HEK293 (cell line): ENCODE measurements around the gene HOXA6.
A peak's percentile ranks its signal among the peaks of the same experiment; 100 is the strongest.

Experiments used
- CTCF ChIA-PET: fragments of 350-600 bp; formaldehyde crosslinking; extraction: SDS; loops from one replicate; lab custom pipeline; 2021; ENCODE audit warnings: antibody characterized with exemption; lab: Yijun Ruan, JAX
- POLR2A ChIA-PET: fragments of 300-600 bp; formaldehyde crosslinking; extraction: SDS; loops from one replicate; lab custom pipeline; 2020; ENCODE audit warnings: antibody characterized with exemption, inconsistent platforms; lab: Yijun Ruan, JAX
- H3K27ac ChIP-seq: fragments of 200-500 bp; sonication (Bioruptor generic); 2 replicates; pipeline ENCODE4 v1.5.1; 2014; ENCODE audit warnings: low read depth, low read length, control low read depth, inconsistent platforms; ENCODE audit errors: extremely low read depth
- H3K36me3 ChIP-seq, 2 experiments: fragments of 200-500 bp in 1 of 2; sonication (Bioruptor generic) in 1 of 2; 1 replicate in 1 of 2; 2 replicates in 1 of 2; pipeline ENCODE4 v1.5.1; 2014 to 2017; ENCODE audit warnings: inconsistent platforms in 2 of 2, low read length in 2 of 2; ENCODE audit not compliant: control insufficient read depth in 2 of 2, insufficient read depth in 1 of 2
- H3K4me1 ChIP-seq: fragments of 200-500 bp; sonication (Bioruptor generic); 2 replicates; pipeline ENCODE4 v1.5.1; 2014; ENCODE audit warnings: mild to moderate bottlenecking, low read length, inconsistent platforms; ENCODE audit not compliant: control insufficient read depth, insufficient read depth
- H3K4me3 ChIP-seq: 2 replicates; pipeline ENCODE4 v1.5.1; 2011; ENCODE audit warnings: low read depth, mild to moderate bottlenecking, control low read depth, low read length, moderate library complexity
- H3K9me3 ChIP-seq: fragments of 200-500 bp; sonication (Bioruptor generic); 2 replicates; pipeline ENCODE4 v1.5.1; 2014; ENCODE audit warnings: low read depth, low read length, inconsistent platforms; ENCODE audit not compliant: control insufficient read depth, insufficient read depth
- FEZF1 ChIP-seq: fragments of 450-650 bp; formaldehyde crosslinking; IDR thresholded peaks from 2 replicates; pipeline ENCODE4 v1.5.1; 2016; ENCODE audit warnings: missing biosample characterization, missing genetic modification characterization
- HOXD13 ChIP-seq: sonication (generic); formaldehyde crosslinking; IDR thresholded peaks from 2 replicates; pipeline ENCODE4 v1.8.0; 2022; ENCODE audit warnings: missing genetic modification reagents, borderline replicate concordance
- KLF1 ChIP-seq: fragments of 450-650 bp; formaldehyde crosslinking; IDR thresholded peaks from 2 replicates; pipeline ENCODE4 v1.5.1; 2016; ENCODE audit warnings: missing biosample characterization, missing genetic modification characterization
- MZF1 ChIP-seq: fragments of 450-650 bp; formaldehyde crosslinking; IDR thresholded peaks from 2 replicates; pipeline ENCODE4 v1.5.1; 2017; ENCODE audit warnings: missing biosample characterization, missing genetic modification characterization, borderline replicate concordance
- REPIN1 ChIP-seq: fragments of 450-650 bp; formaldehyde crosslinking; IDR thresholded peaks from 2 replicates; pipeline ENCODE4 v1.5.1; 2017; ENCODE audit warnings: missing biosample characterization, missing genetic modification characterization, low read depth
- SCRT1 ChIP-seq: fragments of 450-650 bp; formaldehyde crosslinking; IDR thresholded peaks from 2 replicates; pipeline ENCODE4 v1.5.1; 2016; ENCODE audit warnings: missing biosample characterization, missing genetic modification characterization, borderline replicate concordance
- YY2 ChIP-seq: fragments of 450-650 bp; formaldehyde crosslinking; IDR thresholded peaks from 2 replicates; pipeline ENCODE4 v1.5.1; 2016; ENCODE audit warnings: missing biosample characterization, missing genetic modification characterization
- ZBTB1 ChIP-seq: fragments of 450-650 bp; formaldehyde crosslinking; IDR thresholded peaks from 2 replicates; pipeline ENCODE4 v1.5.1; 2016; ENCODE audit warnings: missing biosample characterization, missing genetic modification characterization
- ZBTB48 ChIP-seq: fragments of 450-650 bp; formaldehyde crosslinking; IDR thresholded peaks from 2 replicates; pipeline ENCODE4 v1.5.1; 2016; ENCODE audit warnings: missing biosample characterization, missing genetic modification characterization
- ZBTB8A ChIP-seq: fragments of 450-650 bp; formaldehyde crosslinking; IDR thresholded peaks from 2 replicates; pipeline ENCODE4 v1.5.1; 2016; ENCODE audit warnings: missing biosample characterization, missing genetic modification characterization
- ZFHX2 ChIP-seq: fragments of 450-650 bp; formaldehyde crosslinking; conservative IDR thresholded peaks from 2 replicates; pipeline ENCODE4 v1.5.1; 2016; ENCODE audit warnings: missing biosample characterization, missing genetic modification characterization
- ZFP3 ChIP-seq: fragments of 450-650 bp; formaldehyde crosslinking; IDR thresholded peaks from 2 replicates; pipeline ENCODE4 v1.5.1; 2016; ENCODE audit warnings: low read depth, missing biosample characterization, missing genetic modification characterization
- ZNF132 ChIP-seq: fragments of 450-650 bp; formaldehyde crosslinking; IDR thresholded peaks from 2 replicates; pipeline ENCODE4 v1.5.1; 2017; ENCODE audit warnings: missing biosample characterization, missing genetic modification characterization, borderline replicate concordance
- ZNF169 ChIP-seq: fragments of 450-650 bp; formaldehyde crosslinking; IDR thresholded peaks from 2 replicates; pipeline ENCODE4 v1.5.1; 2016; ENCODE audit warnings: missing biosample characterization, missing genetic modification characterization
- ZNF175 ChIP-seq: fragments of 450-650 bp; formaldehyde crosslinking; IDR thresholded peaks from 2 replicates; pipeline ENCODE4 v1.5.1; 2016; ENCODE audit warnings: missing biosample characterization, missing genetic modification characterization
- ZNF2 ChIP-seq: fragments of 450-650 bp; formaldehyde crosslinking; IDR thresholded peaks from 2 replicates; pipeline ENCODE4 v1.5.1; 2016; ENCODE audit warnings: missing biosample characterization, missing genetic modification characterization
- ZNF23 ChIP-seq: fragments of 450-650 bp; formaldehyde crosslinking; IDR thresholded peaks from 2 replicates; pipeline ENCODE4 v1.5.1; 2016; ENCODE audit warnings: missing biosample characterization, missing genetic modification characterization, borderline replicate concordance
- ZNF24 ChIP-seq: fragments of 450-650 bp; formaldehyde crosslinking; IDR thresholded peaks from 2 replicates; pipeline ENCODE4 v1.5.1; 2016; ENCODE audit warnings: missing biosample characterization, missing genetic modification characterization
- ZNF248 ChIP-seq: fragments of 450-650 bp; formaldehyde crosslinking; IDR thresholded peaks from 2 replicates; pipeline ENCODE4 v1.5.1; 2017; ENCODE audit warnings: missing biosample characterization, missing genetic modification characterization
- ZNF354C ChIP-seq: fragments of 450-650 bp; formaldehyde crosslinking; IDR thresholded peaks from 2 replicates; pipeline ENCODE4 v1.5.1; 2016; ENCODE audit warnings: missing biosample characterization, missing genetic modification characterization, low read depth, borderline replicate concordance
- ZNF366 ChIP-seq: fragments of 450-650 bp; formaldehyde crosslinking; conservative IDR thresholded peaks from 2 replicates; pipeline ENCODE4 v1.5.1; 2016; ENCODE audit warnings: missing biosample characterization, missing genetic modification characterization
- ZNF37A ChIP-seq: fragments of 450-650 bp; IDR thresholded peaks from 2 replicates; pipeline ENCODE4 v1.5.1; 2018; ENCODE audit warnings: missing biosample characterization, missing genetic modification characterization
- ZNF404 ChIP-seq: fragments of 450-650 bp; formaldehyde crosslinking; IDR thresholded peaks from 2 replicates; pipeline ENCODE4 v1.5.1; 2017; ENCODE audit warnings: missing biosample characterization, missing genetic modification characterization
- ZNF433 ChIP-seq: fragments of 450-650 bp; formaldehyde crosslinking; IDR thresholded peaks from 2 replicates; pipeline ENCODE4 v1.5.1; 2016; ENCODE audit warnings: missing biosample characterization, missing genetic modification characterization, low read depth
- ZNF48 ChIP-seq: fragments of 450-650 bp; formaldehyde crosslinking; IDR thresholded peaks from 2 replicates; pipeline ENCODE4 v1.5.1; 2016; ENCODE audit warnings: missing biosample characterization, missing genetic modification characterization
- ZNF549 ChIP-seq: fragments of 450-650 bp; IDR thresholded peaks from 2 replicates; pipeline ENCODE4 v1.5.1; 2018; ENCODE audit warnings: missing biosample characterization, missing genetic modification characterization, mild to moderate bottlenecking, inconsistent platforms, moderate library complexity
- ZNF658 ChIP-seq: fragments of 450-650 bp; formaldehyde crosslinking; IDR thresholded peaks from 2 replicates; pipeline ENCODE4; 2016; ENCODE audit warnings: missing biosample characterization, missing genetic modification characterization
- ZNF747 ChIP-seq: fragments of 450-650 bp; formaldehyde crosslinking; IDR thresholded peaks from 2 replicates; pipeline ENCODE4 v1.5.1; 2016; ENCODE audit warnings: missing biosample characterization, missing genetic modification characterization
- ZNF768 ChIP-seq: fragments of 450-650 bp; formaldehyde crosslinking; IDR thresholded peaks from 2 replicates; pipeline ENCODE4 v1.5.1; 2018; ENCODE audit warnings: missing biosample characterization, mild to moderate bottlenecking, missing genetic modification characterization
- ZNF776 ChIP-seq: fragments of 450-650 bp; formaldehyde crosslinking; IDR thresholded peaks from 2 replicates; pipeline ENCODE4 v1.5.0; 2017; ENCODE audit warnings: missing biosample characterization, missing genetic modification characterization, borderline replicate concordance
- ZNF777 ChIP-seq: fragments of 450-650 bp; formaldehyde crosslinking; IDR thresholded peaks from 2 replicates; pipeline ENCODE4 v1.5.1; 2017; ENCODE audit warnings: missing biosample characterization, missing genetic modification characterization, borderline replicate concordance
- ZXDB ChIP-seq: fragments of 450-650 bp; formaldehyde crosslinking; IDR thresholded peaks from 2 replicates; pipeline ENCODE4 v1.5.1; 2016; ENCODE audit warnings: missing biosample characterization, missing genetic modification characterization
- TF ChIP-seq, protein P1 (sequence below): fragments of 450-650 bp; formaldehyde crosslinking; conservative IDR thresholded peaks from 2 replicates; pipeline ENCODE4 v1.5.1; 2016; ENCODE audit warnings: low read depth, missing biosample characterization, missing genetic modification characterization
- TF ChIP-seq, protein P2 (sequence below): IDR thresholded peaks from 2 replicates; pipeline ENCODE4 v1.6.1; 2011; ENCODE audit warnings: mild to moderate bottlenecking, low read depth, low read length, borderline replicate concordance

Gene HOXA6

GRCh38 chr7:27110186-27111031 is 37.2 kb downstream of the HOXA6 start:
- peak overlapping the region; percentile 99 for H3K27ac ChIP-seq
- ChIA-PET CTCF (interaction anchor here (0.7 to 1.9 kb wide), 7 partner anchors 10 to 256 kb away, joined by 3 to 6 read pairs (median 4); partner anchors contain the start of genes HOXA4 and HOXA5), POLR2A (interaction anchor here (0.7 to 3.2 kb wide), 8 partner anchors 10 to 246 kb away, joined by 3 to 31 read pairs (median 4); partner anchors contain the start of genes HOXA1, HOXA4 and SKAP2)
- H3K9me3 ChIP-seq = no peaks in the 10 kb centered on the region
- H3K36me3 ChIP-seq = peaks cover 11 to 25% of the 10 kb centered on the region in 2 experiments
- peaks cover 6% of the 10 kb centered on the region for H3K4me1 ChIP-seq
- peak overlapping the region; percentile 70 for H3K4me3 ChIP-seq
- no peak for TF ChIP-seq KLF1 (tag by site-specific recombination)
- peak; percentile 97 for TF ChIP-seq FEZF1 (tag by site-specific recombination)
- TF ChIP-seq ZBTB48 (tag by site-specific recombination) = no peak
- TF ChIP-seq YY2 (tag by site-specific recombination) = no peak
- TF ChIP-seq ZNF248 (tag by site-specific recombination) = no peak
- TF ChIP-seq ZNF354C (tag by site-specific recombination) = no peak
- TF ChIP-seq ZXDB (tag by site-specific recombination) = peak; percentile 34; the same call in 1 of the 2 replicates
- TF ChIP-seq ZNF2 (tag by site-specific recombination) = no peak
- no peak for TF ChIP-seq ZNF23 (tag by site-specific recombination)
- no peak for TF ChIP-seq SCRT1 (tag by site-specific recombination)
- no peak for TF ChIP-seq ZBTB1 (tag by site-specific recombination)
- no peak for TF ChIP-seq ZNF24
- peak; percentile 61; the same call in 1 of the 2 replicates for TF ChIP-seq MZF1 (tag by site-specific recombination)
- TF ChIP-seq ZNF175 (tag by site-specific recombination) = no peak
- no peak for TF ChIP-seq ZNF48 (tag by site-specific recombination)
- TF ChIP-seq ZNF549 = no peak
- TF ChIP-seq ZNF169 (tag by site-specific recombination) = no peak
- peak; percentile 91 for TF ChIP-seq HOXD13 (CRISPR knock-in tag)
- no peak for TF ChIP-seq REPIN1 (tag by site-specific recombination)
- no peak for TF ChIP-seq ZNF777 (tag by site-specific recombination)
- TF ChIP-seq ZBTB8A = 0 out of 2 replicates have a peak, but pooled peaks have one; percentile 27
- TF ChIP-seq, protein P1, sequence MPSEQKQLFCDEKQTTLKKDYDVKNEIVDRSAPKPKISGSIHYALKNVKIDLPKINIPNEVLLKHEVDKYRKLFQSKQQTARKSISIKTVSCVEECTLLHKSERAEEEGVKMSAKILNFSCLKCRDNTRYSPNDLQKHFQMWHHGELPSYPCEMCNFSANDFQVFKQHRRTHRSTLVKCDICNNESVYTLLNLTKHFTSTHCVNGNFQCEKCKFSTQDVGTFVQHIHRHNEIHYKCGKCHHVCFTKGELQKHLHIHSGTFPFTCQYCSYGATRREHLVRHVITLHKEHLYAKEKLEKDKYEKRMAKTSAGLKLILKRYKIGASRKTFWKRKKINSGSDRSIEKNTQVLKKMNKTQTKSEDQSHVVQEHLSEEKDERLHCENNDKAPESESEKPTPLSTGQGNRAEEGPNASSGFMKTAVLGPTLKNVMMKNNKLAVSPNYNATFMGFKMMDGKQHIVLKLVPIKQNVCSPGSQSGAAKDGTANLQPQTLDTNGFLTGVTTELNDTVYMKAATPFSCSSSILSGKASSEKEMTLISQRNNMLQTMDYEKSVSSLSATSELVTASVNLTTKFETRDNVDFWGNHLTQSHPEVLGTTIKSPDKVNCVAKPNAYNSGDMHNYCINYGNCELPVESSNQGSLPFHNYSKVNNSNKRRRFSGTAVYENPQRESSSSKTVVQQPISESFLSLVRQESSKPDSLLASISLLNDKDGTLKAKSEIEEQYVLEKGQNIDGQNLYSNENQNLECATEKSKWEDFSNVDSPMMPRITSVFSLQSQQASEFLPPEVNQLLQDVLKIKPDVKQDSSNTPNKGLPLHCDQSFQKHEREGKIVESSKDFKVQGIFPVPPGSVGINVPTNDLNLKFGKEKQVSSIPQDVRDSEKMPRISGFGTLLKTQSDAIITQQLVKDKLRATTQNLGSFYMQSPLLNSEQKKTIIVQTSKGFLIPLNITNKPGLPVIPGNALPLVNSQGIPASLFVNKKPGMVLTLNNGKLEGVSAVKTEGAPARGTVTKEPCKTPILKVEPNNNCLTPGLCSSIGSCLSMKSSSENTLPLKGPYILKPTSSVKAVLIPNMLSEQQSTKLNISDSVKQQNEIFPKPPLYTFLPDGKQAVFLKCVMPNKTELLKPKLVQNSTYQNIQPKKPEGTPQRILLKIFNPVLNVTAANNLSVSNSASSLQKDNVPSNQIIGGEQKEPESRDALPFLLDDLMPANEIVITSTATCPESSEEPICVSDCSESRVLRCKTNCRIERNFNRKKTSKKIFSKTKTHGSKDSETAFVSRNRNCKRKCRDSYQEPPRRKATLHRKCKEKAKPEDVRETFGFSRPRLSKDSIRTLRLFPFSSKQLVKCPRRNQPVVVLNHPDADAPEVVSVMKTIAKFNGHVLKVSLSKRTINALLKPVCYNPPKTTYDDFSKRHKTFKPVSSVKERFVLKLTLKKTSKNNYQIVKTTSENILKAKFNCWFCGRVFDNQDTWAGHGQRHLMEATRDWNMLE (tag by site-specific recombination) = no peak
- TF ChIP-seq ZNF747 (tag by site-specific recombination) = no peak
- TF ChIP-seq ZNF658 (tag by site-specific recombination) = no peak
- TF ChIP-seq ZNF768 (tag by site-specific recombination) = no peak
- no peak for TF ChIP-seq ZNF366
- TF ChIP-seq ZFP3 = no peak
- TF ChIP-seq ZNF132 (tag by site-specific recombination) = no peak
- TF ChIP-seq ZFHX2 (tag by site-specific recombination) = peak; percentile 15; the same call in 1 of the 2 replicates
- no peak for TF ChIP-seq ZNF433
- TF ChIP-seq, protein P2, sequence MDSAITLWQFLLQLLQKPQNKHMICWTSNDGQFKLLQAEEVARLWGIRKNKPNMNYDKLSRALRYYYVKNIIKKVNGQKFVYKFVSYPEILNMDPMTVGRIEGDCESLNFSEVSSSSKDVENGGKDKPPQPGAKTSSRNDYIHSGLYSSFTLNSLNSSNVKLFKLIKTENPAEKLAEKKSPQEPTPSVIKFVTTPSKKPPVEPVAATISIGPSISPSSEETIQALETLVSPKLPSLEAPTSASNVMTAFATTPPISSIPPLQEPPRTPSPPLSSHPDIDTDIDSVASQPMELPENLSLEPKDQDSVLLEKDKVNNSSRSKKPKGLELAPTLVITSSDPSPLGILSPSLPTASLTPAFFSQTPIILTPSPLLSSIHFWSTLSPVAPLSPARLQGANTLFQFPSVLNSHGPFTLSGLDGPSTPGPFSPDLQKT = no peak
- no peak for TF ChIP-seq ZNF404
- TF ChIP-seq ZNF776 (tag by site-specific recombination) = no peak
- no peak for TF ChIP-seq ZNF37A (tag by site-specific recombination)
